ENCODE measurements around the gene TAF6.

- TF ChIP-seq CTCF (IDR thresholded peaks at IDR 0.05): no peak
- no peak for TF ChIP-seq POLR2A (IDR thresholded peaks at IDR 0.05)
Measured at GRCh38 chr7:100075418-100075817, 43.7 kb downstream of the TAF6 start.
